Epithelial cell of esophagus (primary cell): ENCODE measurements around the gene IL17RE.
"Not testable (repeated sequence)": the region's sequence is repeated elsewhere in the genome, so short reads cannot be mapped to it uniquely, and the experiment has no call there.

Experiments
- DNase-seq: peaks from one replicate; pipeline ENCODE4 v3.0.0; 2010; ENCODE audit warnings: low read depth
- H3K4me3 ChIP-seq: 2 replicates; pipeline ENCODE4 v1.5.1; 2011; ENCODE audit warnings: mild to moderate bottlenecking, low read length, control low read depth
- CTCF ChIP-seq: IDR thresholded peaks from 2 replicates; pipeline ENCODE4 v1.5.1; 2011; ENCODE audit warnings: low read depth, mild to moderate bottlenecking, low read length, control low read depth, inconsistent platforms; ENCODE audit not compliant: insufficient read depth; ENCODE audit errors: missing control alignments

Gene IL17RE

DNA sequence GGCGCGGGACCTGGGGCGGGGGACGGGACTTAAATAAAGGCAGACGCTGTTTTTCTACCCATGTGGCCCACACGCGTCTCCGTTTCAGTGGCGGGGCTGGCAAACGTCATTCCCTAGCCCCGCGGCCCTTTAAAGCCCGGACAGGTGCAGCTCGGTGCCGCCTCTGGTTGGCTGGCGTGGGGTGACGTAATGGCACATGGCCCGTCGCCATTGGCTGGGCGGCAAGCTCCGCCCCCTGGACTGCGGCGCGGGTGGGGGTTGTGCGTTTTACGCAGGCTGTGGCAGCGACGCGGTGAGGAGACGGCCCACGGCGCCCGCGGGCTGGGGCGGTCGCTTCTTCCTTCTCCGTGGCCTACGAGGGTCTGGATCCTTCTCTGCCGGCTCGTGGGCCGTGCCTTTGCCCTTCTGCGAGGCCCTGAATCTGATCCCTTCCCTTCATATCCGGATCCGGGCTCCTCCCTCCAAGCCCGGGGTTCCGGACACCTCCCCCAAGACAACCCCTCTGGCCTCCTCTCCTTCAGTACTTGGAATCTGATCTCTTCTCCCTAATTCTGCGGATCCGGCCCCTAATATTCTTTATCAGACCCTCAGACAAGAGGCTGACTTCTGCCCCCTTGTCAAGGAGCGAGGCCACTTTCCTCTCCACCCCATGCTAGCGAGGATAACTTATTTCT, 31.1 kb downstream of the IL17RE start, which contains the start of gene CRELD1:
TSS of gene CRELD1 (plus strand) at position 274 of the 674 bp plus-strand sequence. CDS start 605 bp downstream, outside the sequence.
- no peak for TF ChIP-seq CTCF
- H3K4me3 ChIP-seq = peak within 1 kb of the TSS; percentile 83
- peak; percentile 98 for DNase-seq

DNA sequence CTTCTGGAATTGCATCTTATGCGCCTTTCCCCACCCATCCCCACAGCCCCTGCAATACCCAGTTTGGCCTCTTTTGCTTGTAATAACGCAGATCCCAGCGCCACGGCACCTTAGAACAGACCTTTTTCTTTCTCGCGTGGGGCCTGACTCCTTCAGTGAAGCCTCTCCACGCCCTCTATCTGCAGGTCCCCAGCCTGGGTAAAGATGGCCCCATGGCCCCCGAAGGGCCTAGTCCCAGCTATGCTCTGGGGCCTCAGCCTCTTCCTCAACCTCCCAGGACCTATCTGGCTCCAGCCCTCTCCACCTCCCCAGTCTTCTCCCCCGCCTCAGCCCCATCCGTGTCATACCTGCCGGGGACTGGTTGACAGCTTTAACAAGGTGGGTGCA, 31.6 kb downstream of the IL17RE start:
- TF ChIP-seq CTCF = peak; percentile 19
- peak overlapping the region; percentile 83 for H3K4me3 ChIP-seq
- DNase-seq = no peak

- no peak for DNase-seq
- H3K4me3 ChIP-seq = no peak overlapping the region
- no peak for TF ChIP-seq CTCF
These were observed 32.3 kb downstream of the IL17RE start for GRCh38 chr3:9934993-9935392.

GRCh38 chr3:9935966-9936510, 33.4 kb downstream of the IL17RE start:
- no peak for TF ChIP-seq CTCF
- H3K4me3 ChIP-seq = no peak overlapping the region
- no peak for DNase-seq

GRCh38 chr3:9937486-9938238, 35.0 kb downstream of the IL17RE start:
- TF ChIP-seq CTCF = no peak
- no peak overlapping the region for H3K4me3 ChIP-seq
- DNase-seq = no peak

GRCh38 chr3:9938966-9939365, 36.3 kb downstream of the IL17RE start:
- H3K4me3 ChIP-seq = no peak overlapping the region
- no peak for DNase-seq
- no peak for TF ChIP-seq CTCF

DNA sequence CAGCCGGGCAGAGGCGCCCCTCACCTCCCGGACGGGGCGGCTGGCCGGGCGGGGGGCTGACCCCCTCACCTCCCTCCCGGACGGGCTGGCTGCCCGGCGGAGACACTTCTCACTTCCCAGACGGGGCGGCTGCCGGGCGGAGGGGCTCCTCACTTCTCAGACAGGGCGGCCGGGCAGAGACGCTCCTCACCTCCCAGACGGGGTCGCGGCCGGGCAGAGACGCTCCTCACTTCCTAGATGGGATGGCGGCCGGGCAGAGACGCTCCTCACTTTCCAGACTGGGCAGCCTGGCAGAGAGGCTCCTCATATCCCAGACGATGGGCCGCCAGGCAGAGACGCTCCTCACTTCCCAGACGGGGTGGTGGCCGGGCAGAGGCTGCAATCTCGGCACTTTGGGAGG, 37.3 kb downstream of the IL17RE start:
- DNase-seq, H3K4me3 ChIP-seq: not testable (repeated sequence)
